Breast epithelium (tissue), 4 donors: ENCODE data around the gene STK4. TPM values are rescaled to one million over a fixed set of nuclear protein-coding genes. Genes with fewer than 3 reads are reported as not detected.

Experiments
- DNase-seq, 2 donors: peaks; one replicate each; pipeline ENCODE4 v3.0.0-alpha.2; 2019; ENCODE audit warnings: low spot score in 2 of 2
- H3K27ac ChIP-seq, 2 donors: fragments of 200-600 bp; sonication (generic) in 1 of 2; one replicate each; pipeline ENCODE4 v1.5.1; 2016 to 2019; ENCODE audit warnings: mild to moderate bottlenecking in 1 of 2
- H3K27me3 ChIP-seq, 2 donors: fragments of 200-600 bp; sonication (generic) in 1 of 2; one replicate each; pipeline versions ENCODE4 v1.5.1 to v1.6.0; 2017 to 2019; ENCODE audit warnings: control low read depth in 1 of 2, mild to moderate bottlenecking in 1 of 2
- H3K36me3 ChIP-seq: fragments of 200-600 bp; one replicate; pipeline ENCODE4 v1.5.1; 2019
- H3K4me1 ChIP-seq, 2 donors: fragments of 200-600 bp; sonication (generic); one replicate each; pipeline ENCODE4 v1.5.1; 2016 to 2019; ENCODE audit warnings: control low read depth in 1 of 2
- H3K4me3 ChIP-seq, 3 donors: fragments of 200-600 bp; sonication (generic); 1 replicate in 2 of 3; 2 replicates in 1 of 3; pipeline ENCODE4 v1.5.1; 2016 to 2019; ENCODE audit warnings: mild to moderate bottlenecking in 3 of 3, moderate library complexity in 2 of 3
- H3K9me3 ChIP-seq, 2 donors: fragments of 200-600 bp; sonication (generic) in 1 of 2; one replicate each; pipeline ENCODE4 v1.5.1; 2016 to 2019; ENCODE audit warnings: control low read depth in 1 of 2
- CTCF ChIP-seq, 3 donors: fragments of 450-650 bp; IDR thresholded peaks; one replicate each; pipeline ENCODE4 v1.5.1; 2016 to 2017; ENCODE audit warnings: antibody characterized with exemption in 3 of 3, mild to moderate bottlenecking in 3 of 3, moderate library complexity in 3 of 3
- POLR2A ChIP-seq: fragments of 450-650 bp; IDR thresholded peaks from one replicate; pipeline ENCODE4 v1.6.1; 2016; ENCODE audit warnings: antibody characterized with exemption, mild to moderate bottlenecking, moderate library complexity
- POLR2AphosphoS5 ChIP-seq, 3 donors: sonication (generic); formaldehyde crosslinking; IDR thresholded peaks; one replicate each; pipeline ENCODE4 v1.6.1; 2017; ENCODE audit warnings: antibody characterized with exemption in 3 of 3
- intact Hi-C: fragments of 100-400 bp; cut with DNase I; formaldehyde crosslinking; loops from one replicate; pipeline ENCODE4 v1.15.1; 2023; ENCODE audit warnings: low total_unique reads
- total RNA-seq, 3 donors: library from RNA; depleted of rRNA; stranded (reverse); fragments of >200 nt; gene quantifications; one replicate each; pipeline ENCODE4 v1.1.0, GENCODE V29; 2016

Gene STK4
- total RNA-seq, 3 donors from 2014 or later = 33.1 to 35.3 (median 34.7) TPM

- TF ChIP-seq CTCF (IDR thresholded peaks at IDR 0.05) = no peak
- TF ChIP-seq POLR2A = no peak
- no peak for TF ChIP-seq POLR2AphosphoS5 (IDR thresholded peaks at IDR 0.05)
- intact Hi-C loops = no loop called here
- Histone ChIP-seq H3K36me3 (no peaks in the 10 kb centered on the region), H3K4me3 (no peak overlapping the region), H3K9me3 (no peaks in the 10 kb centered on the region), H3K27ac (no peak overlapping the region), H3K4me1 (no peaks in the 10 kb centered on the region), H3K27me3 (no peaks in the 10 kb centered on the region)
- no peak for DNase-seq
Measured at GRCh38 chr20:45034436-45034835, 68.1 kb downstream of the STK4 start.

DNA sequence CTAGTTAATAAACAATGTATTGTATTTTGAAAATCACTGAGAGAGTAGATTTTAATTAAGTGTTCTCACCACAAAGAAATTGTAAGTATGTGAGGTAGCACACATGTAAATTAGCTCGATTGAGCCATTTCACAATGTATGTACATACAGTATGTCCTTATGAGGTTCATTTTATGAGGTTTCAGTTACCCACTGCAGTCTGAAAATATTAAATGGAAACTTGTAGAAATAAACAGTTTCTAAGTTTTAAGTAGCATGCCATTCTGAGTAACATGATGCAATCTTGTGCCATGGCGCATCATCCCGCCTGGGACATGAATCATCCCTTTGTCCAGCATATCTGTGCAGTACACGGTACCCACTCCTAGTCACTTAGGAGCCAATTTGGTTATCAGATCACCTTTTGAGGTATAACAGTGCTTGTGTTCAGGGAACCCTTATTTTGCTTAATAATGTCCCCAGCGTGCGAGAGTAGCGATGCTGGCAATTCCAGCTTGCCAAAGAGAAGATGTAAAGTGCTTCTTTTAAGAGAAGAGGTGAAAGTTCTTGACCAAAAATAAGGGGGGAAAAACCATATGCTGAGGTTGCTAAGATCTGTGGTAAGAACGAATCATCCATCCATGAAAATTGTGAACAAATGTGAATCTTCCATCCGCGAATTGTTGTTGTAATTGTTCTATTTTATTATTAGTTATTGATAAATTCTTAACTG lies 69.9 kb downstream of the STK4 start:
- Histone ChIP-seq H3K27me3 (no peaks in the 10 kb centered on the region), H3K4me1 (no peaks in the 10 kb centered on the region), H3K27ac (no peak overlapping the region), H3K4me3 (no peak overlapping the region), H3K36me3 (no peaks in the 10 kb centered on the region), H3K9me3 (no peaks in the 10 kb centered on the region)
- intact Hi-C loops = no loop called here
- no peak for DNase-seq
- TF ChIP-seq CTCF (IDR thresholded peaks at IDR 0.05) (no peak), POLR2A (no peak), POLR2AphosphoS5 (IDR thresholded peaks at IDR 0.05) (no peak)

- Histone ChIP-seq H3K4me3 (no peak overlapping the region), H3K27ac (no peak overlapping the region), H3K27me3 (no peaks in the 10 kb centered on the region), H3K36me3 (no peaks in the 10 kb centered on the region), H3K9me3 (no peaks in the 10 kb centered on the region), H3K4me1 (peaks cover 0 to 4% of the 10 kb centered on the region in 2 donors)
- no peak for DNase-seq
- TF ChIP-seq POLR2A = no peak
- no peak for TF ChIP-seq POLR2AphosphoS5 (IDR thresholded peaks at IDR 0.05)
- no peak for TF ChIP-seq CTCF (IDR thresholded peaks at IDR 0.05)
- intact Hi-C loops = no loop called here
Measured at GRCh38 chr20:45037050-45037449, 70.7 kb downstream of the STK4 start.

GRCh38 chr20:45037635-45038034 lies 71.3 kb downstream of the STK4 start:
- Histone ChIP-seq H3K4me1 (peaks cover 0 to 6% of the 10 kb centered on the region in 2 donors), H3K4me3 (no peak overlapping the region), H3K27ac (no peak overlapping the region), H3K9me3 (no peaks in the 10 kb centered on the region), H3K36me3 (no peaks in the 10 kb centered on the region), H3K27me3 (no peaks in the 10 kb centered on the region)
- TF ChIP-seq POLR2AphosphoS5 (IDR thresholded peaks at IDR 0.05) = no peak
- TF ChIP-seq POLR2A = no peak
- no peak for TF ChIP-seq CTCF (IDR thresholded peaks at IDR 0.05)
- DNase-seq = no peak
- intact Hi-C loops = no loop called here

DNA sequence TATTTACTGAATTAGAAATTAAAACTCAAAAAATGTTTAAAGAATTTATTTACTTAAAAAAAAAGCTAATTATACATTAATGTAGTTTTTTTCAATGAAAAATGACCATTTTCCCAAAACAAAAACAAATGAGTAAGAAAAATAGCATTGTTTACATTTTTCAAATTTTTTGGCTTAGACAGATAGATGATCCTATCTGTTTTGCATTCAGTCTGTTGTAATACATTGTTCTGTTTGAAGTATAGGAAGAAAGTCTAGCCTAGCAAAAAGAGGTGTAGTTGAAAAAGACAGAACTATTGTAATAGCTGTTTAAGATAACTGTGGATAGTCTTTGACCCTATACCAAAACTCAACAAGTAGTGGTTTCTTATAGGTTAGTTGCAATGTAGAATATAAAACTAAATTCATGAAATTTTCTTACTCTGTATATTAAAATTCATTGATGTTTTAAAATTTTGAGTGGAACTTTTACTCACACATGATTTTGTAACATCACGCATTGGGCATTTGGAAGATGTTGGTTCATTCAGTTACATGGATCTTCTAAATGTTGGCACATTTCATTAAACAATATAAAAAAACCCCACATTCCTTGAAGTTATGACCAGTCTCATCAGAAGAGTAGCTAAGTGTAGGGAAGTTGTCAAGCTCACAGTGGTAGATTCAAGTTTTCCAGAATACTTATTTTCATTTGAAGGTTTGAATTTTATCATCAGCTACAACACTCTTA lies 72.6 kb downstream of the STK4 start:
- intact Hi-C loops = no loop called here
- Histone ChIP-seq H3K27ac (no peak overlapping the region), H3K9me3 (no peaks in the 10 kb centered on the region), H3K4me3 (no peak overlapping the region), H3K36me3 (no peaks in the 10 kb centered on the region), H3K27me3 (no peaks in the 10 kb centered on the region), H3K4me1 (peaks cover 0 to 6% of the 10 kb centered on the region in 2 donors)
- DNase-seq = no peak
- no peak for TF ChIP-seq POLR2A
